Gastroesophageal sphincter (tissue), 3 donors: ENCODE measurements around the gene METTL16.

Source experiments
- POLR2A ChIP-seq, 2 donors: fragments of 450-650 bp; IDR thresholded peaks; one replicate each; pipeline ENCODE4 v1.6.1; 2017; ENCODE audit warnings: antibody characterized with exemption in 2 of 2, mild to moderate bottlenecking in 2 of 2, moderate library complexity in 1 of 2
- POLR2AphosphoS5 ChIP-seq: sonication (generic); formaldehyde crosslinking; IDR thresholded peaks from one replicate; pipeline ENCODE4 v1.6.1; 2017; ENCODE audit warnings: antibody characterized with exemption
- TF ChIP-seq, protein P1 (sequence below), 4 experiments: fragments of 200-600 bp in 2 of 4; fragments of 450-650 bp in 2 of 4; sonication (generic) in 1 of 4; IDR thresholded peaks; one replicate each; pipeline ENCODE4 v1.5.1; 2017 to 2019; ENCODE audit warnings: antibody characterized with exemption in 4 of 4, mild to moderate bottlenecking in 2 of 4, moderate library complexity in 2 of 4

- TF ChIP-seq POLR2A (IDR thresholded peaks at IDR 0.05) = no peak
- no peak for TF ChIP-seq POLR2AphosphoS5
- TF ChIP-seq, protein P1, sequence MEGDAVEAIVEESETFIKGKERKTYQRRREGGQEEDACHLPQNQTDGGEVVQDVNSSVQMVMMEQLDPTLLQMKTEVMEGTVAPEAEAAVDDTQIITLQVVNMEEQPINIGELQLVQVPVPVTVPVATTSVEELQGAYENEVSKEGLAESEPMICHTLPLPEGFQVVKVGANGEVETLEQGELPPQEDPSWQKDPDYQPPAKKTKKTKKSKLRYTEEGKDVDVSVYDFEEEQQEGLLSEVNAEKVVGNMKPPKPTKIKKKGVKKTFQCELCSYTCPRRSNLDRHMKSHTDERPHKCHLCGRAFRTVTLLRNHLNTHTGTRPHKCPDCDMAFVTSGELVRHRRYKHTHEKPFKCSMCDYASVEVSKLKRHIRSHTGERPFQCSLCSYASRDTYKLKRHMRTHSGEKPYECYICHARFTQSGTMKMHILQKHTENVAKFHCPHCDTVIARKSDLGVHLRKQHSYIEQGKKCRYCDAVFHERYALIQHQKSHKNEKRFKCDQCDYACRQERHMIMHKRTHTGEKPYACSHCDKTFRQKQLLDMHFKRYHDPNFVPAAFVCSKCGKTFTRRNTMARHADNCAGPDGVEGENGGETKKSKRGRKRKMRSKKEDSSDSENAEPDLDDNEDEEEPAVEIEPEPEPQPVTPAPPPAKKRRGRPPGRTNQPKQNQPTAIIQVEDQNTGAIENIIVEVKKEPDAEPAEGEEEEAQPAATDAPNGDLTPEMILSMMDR (IDR thresholded peaks at IDR 0.05) = no peak
Observed at GRCh38 chr17:2403044-2403443, 108.6 kb downstream of the METTL16 start.
